Mucosa of descending colon (tissue), 3 donors: Measurements from ENCODE around the gene FGA. TPM values are rescaled to one million over a fixed set of nuclear protein-coding genes. Genes with fewer than 3 reads are reported as not detected.
A peak's percentile ranks its signal among the peaks of the same experiment; 100 is the strongest.

Experiments
- ATAC-seq: fragments of 200-7000 bp; cut with Tn5 transposase; one replicate; pipeline ENCODE4 v1.9.1; 2020; ENCODE audit warnings: mild to moderate bottlenecking, moderate library complexity
- DNase-seq, 3 donors: peaks; one replicate each; pipeline ENCODE4 v3.0.0-alpha.2; 2020
- H3K36me3 ChIP-seq: fragments of 200-600 bp; one replicate; pipeline ENCODE4 v1.8.0; 2021; ENCODE audit warnings: low read depth, mild to moderate bottlenecking
- H3K4me1 ChIP-seq: fragments of 200-600 bp; one replicate; pipeline ENCODE4 v1.8.0; 2021; ENCODE audit warnings: low read depth, mild to moderate bottlenecking
- H3K4me3 ChIP-seq: fragments of 200-600 bp; one replicate; pipeline ENCODE4 v1.8.0; 2021; ENCODE audit warnings: mild to moderate bottlenecking
- H3K9me3 ChIP-seq: fragments of 200-600 bp; one replicate; pipeline ENCODE4 v1.8.0; 2021; ENCODE audit warnings: mild to moderate bottlenecking
- intact Hi-C, 2 donors: fragments of 100-400 bp; cut with DNase I in 1 of 2; cut with micrococcal nuclease in 1 of 2; formaldehyde crosslinking; loops; one replicate each; pipeline versions ENCODE4 v1.11.0 to v1.11.1; 2022; cut with DNase I, micrococcal nuclease
- total RNA-seq, 3 donors: library from RNA; stranded (reverse); fragmentation: NEBNext Ultra II Directional in 2 of 3; extraction: Animal tissue kit (Norgen Biotek cat#: 25700) in 2 of 3; gene quantifications; one replicate each; pipeline versions ENCODE4 v1.2.1 to v1.2.4, GENCODE V29; 2021 to 2023
- TF ChIP-seq, protein P1 (sequence below): fragments of 200-600 bp; IDR thresholded peaks from one replicate; pipeline ENCODE4 v1.8.0; 2022; ENCODE audit warnings: antibody characterized with exemption, mild to moderate bottlenecking
- donor health status: DM: no; HTN: no; CAD: no; lungs with moderate emphysema.
- donor health status: DM: no; HTN: no; CAD: no.
- donor health status: DM: no; HTN: yes; CAD: no.

The FGA gene
- total RNA-seq, 3 donors from 2014 or later = 0.84 TPM; not detected in 2

GRCh38 chr4:154618708-154619315 lies 28.3 kb upstream of the FGA start:
- TF ChIP-seq, protein P1, sequence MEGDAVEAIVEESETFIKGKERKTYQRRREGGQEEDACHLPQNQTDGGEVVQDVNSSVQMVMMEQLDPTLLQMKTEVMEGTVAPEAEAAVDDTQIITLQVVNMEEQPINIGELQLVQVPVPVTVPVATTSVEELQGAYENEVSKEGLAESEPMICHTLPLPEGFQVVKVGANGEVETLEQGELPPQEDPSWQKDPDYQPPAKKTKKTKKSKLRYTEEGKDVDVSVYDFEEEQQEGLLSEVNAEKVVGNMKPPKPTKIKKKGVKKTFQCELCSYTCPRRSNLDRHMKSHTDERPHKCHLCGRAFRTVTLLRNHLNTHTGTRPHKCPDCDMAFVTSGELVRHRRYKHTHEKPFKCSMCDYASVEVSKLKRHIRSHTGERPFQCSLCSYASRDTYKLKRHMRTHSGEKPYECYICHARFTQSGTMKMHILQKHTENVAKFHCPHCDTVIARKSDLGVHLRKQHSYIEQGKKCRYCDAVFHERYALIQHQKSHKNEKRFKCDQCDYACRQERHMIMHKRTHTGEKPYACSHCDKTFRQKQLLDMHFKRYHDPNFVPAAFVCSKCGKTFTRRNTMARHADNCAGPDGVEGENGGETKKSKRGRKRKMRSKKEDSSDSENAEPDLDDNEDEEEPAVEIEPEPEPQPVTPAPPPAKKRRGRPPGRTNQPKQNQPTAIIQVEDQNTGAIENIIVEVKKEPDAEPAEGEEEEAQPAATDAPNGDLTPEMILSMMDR = peak; percentile 38
- H3K36me3 ChIP-seq = no peaks in the 10 kb centered on the region
- ATAC-seq (peak; percentile 82), DNase-seq (peak in 2 of 3 donors; percentile 73 to 93)
- H3K9me3 ChIP-seq = no peaks in the 10 kb centered on the region
- peaks cover 19% of the 10 kb centered on the region for H3K4me1 ChIP-seq
- intact Hi-C loops = loop anchor here in 1 of 2 donors (2.0 kb wide), 1 partner anchor 60 kb away; no protein-coding TSS in a partner anchor
- H3K4me3 ChIP-seq = no peak overlapping the region

DNA sequence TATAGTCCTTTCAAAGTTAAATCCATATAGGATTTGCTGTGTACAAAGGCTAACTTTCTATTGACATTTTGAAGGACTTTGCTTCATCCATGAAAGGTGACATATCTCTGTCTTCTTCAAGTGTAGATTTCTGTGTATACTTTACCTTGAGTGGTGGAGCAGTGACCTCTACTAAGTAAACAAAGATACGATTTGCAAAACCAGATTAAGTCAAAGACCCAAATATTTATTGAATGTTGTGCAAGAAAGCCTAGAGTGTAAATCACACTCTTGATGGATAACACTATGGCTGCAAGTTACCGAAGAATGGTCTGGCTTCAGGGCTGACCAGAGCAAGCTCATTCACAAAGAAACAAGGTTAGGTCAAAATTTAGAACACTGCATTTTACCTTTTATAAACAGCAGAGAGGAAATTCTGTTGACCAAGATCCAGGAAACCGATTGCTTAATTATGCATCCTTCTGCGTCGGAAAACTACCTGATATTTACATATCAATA lies 27.3 kb upstream of the FGA start:
- ATAC-seq = peak; percentile 84
- intact Hi-C loops = loop anchor here in 1 of 2 donors (2.0 kb wide), 1 partner anchor 59 kb away; no protein-coding TSS in a partner anchor
- TF ChIP-seq, protein P1 = no peak

GRCh38 chr4:154616731-154617130 lies 26.2 kb upstream of the FGA start:
- intact Hi-C loops = no loop called here
- no peaks in the 10 kb centered on the region for H3K36me3 ChIP-seq
- TF ChIP-seq, protein P1 = no peak
- H3K9me3 ChIP-seq = no peaks in the 10 kb centered on the region
- ATAC-seq (peak; percentile 33), DNase-seq (no peak)
- H3K4me1 ChIP-seq = peaks cover 19% of the 10 kb centered on the region
- H3K4me3 ChIP-seq = no peak overlapping the region

More for the DNA sequence above, 27.3 kb upstream of the FGA start:
- DNase-seq = no peak
- Histone ChIP-seq H3K4me3 (no peak overlapping the region), H3K4me1 (peaks cover 19% of the 10 kb centered on the region), H3K36me3 (no peaks in the 10 kb centered on the region), H3K9me3 (no peaks in the 10 kb centered on the region)

DNA sequence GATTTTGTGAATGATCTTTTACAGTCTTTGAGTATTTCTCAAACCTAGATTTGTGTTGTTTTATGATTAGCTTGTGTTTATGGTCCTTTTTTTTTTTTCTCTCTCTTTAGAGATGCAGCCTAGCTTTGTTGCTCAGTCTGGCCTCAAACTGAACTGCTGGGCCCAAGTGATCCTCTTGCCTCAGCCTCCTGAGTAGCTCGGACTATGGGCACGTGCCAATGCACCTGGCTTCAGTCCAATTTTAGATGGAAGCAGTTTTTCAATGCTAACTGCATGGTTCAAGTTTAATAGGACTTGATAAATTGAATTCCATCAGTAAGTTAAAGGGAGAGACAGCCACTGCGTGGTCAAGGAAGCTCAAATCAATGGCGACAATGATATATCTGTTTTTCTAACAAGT lies 25.7 kb upstream of the FGA start:
- Histone ChIP-seq H3K36me3 (no peaks in the 10 kb centered on the region), H3K9me3 (no peaks in the 10 kb centered on the region), H3K4me1 (peaks cover 19% of the 10 kb centered on the region), H3K4me3 (no peak overlapping the region)
- intact Hi-C loops = no loop called here
- TF ChIP-seq, protein P1 = no peak
- DNase-seq = peak in 1 of 3 donors; percentile 9
- no peak for ATAC-seq

- Histone ChIP-seq H3K36me3 (no peaks in the 10 kb centered on the region), H3K4me3 (no peak overlapping the region), H3K4me1 (peaks cover 19% of the 10 kb centered on the region), H3K9me3 (no peaks in the 10 kb centered on the region)
- ATAC-seq (no peak), DNase-seq (no peak)
- intact Hi-C loops = no loop called here
- TF ChIP-seq, protein P1 = no peak
These were observed 24.7 kb upstream of the FGA start for GRCh38 chr4:154615211-154615610.
